ENCODE results near the gene URB1. TPM values are rescaled to one million over a fixed set of nuclear protein-coding genes. Genes with fewer than 3 reads are reported as not detected.

The URB1 gene
- polyA plus RNA-seq, 1 of the 3 experiments (the other 2 are of a cell fraction): 9.9 TPM

GRCh38 chr21:32322103-32322502 lies 70.7 kb downstream of the URB1 start:
- no peak overlapping the region for H3K4me2 ChIP-seq
- no peak for TF ChIP-seq NFIC (IDR thresholded peaks at IDR 0.05; ENCODE audit: borderline replicate concordance)
- no peak for TF ChIP-seq ZBTB33 (IDR thresholded peaks at IDR 0.05; ENCODE audit: borderline replicate concordance, low read depth)
- no peak for TF ChIP-seq USF1 (IDR thresholded peaks at IDR 0.05; ENCODE audit: borderline replicate concordance, low read depth)
- TF ChIP-seq USF2 (IDR thresholded peaks at IDR 0.05; ENCODE audit: borderline replicate concordance, low read depth, low read length): no peak
- TF ChIP-seq MEF2A (IDR thresholded peaks at IDR 0.05; ENCODE audit: borderline replicate concordance, low read depth): no peak
- no peak for TF ChIP-seq MAX (IDR thresholded peaks at IDR 0.05; ENCODE audit: low read depth)
- no peak for TF ChIP-seq RAD21 (IDR thresholded peaks at IDR 0.05; ENCODE audit: low read length)
- no peak for TF ChIP-seq REST (IDR thresholded peaks at IDR 0.05; ENCODE audit: low read depth, low read length)
- TF ChIP-seq FOSL2 (IDR thresholded peaks at IDR 0.05; ENCODE audit: borderline replicate concordance, low read depth): no peak
- no peak for TF ChIP-seq FOXJ3 (CRISPR knock-in tag; IDR thresholded peaks at IDR 0.05)
- TF ChIP-seq RCOR1 (IDR thresholded peaks at IDR 0.05; ENCODE audit: low read length): no peak
- TF ChIP-seq YY1 (IDR thresholded peaks at IDR 0.05; ENCODE audit: low read depth): no peak
- no peak for TF ChIP-seq RXRA (IDR thresholded peaks at IDR 0.05; ENCODE audit: borderline replicate concordance, low read depth)
- no peak for TF ChIP-seq SIN3A (IDR thresholded peaks at IDR 0.05; ENCODE audit: borderline replicate concordance, low read depth, low read length)
- H3K9me3 ChIP-seq: no peaks in the 10 kb centered on the region
- no peaks in the 10 kb centered on the region for H3K27me3 ChIP-seq (ENCODE audit: insufficient read depth)
- H3K36me3 ChIP-seq (replicated peaks in 1 of 2; ENCODE audit: control insufficient read depth in 1 of 2, insufficient read depth in 2 of 2, low read length in 1 of 2): peaks cover 89 to 100% of the 10 kb centered on the region in 2 experiments
- no peaks in the 10 kb centered on the region for H3F3A ChIP-seq (replicated peaks; ENCODE audit: insufficient read depth)
- peaks cover 38% of the 10 kb centered on the region; the same call in 1 of the 2 replicates for H3K79me2 ChIP-seq (ENCODE audit: insufficient read depth)
- no peaks in the 10 kb centered on the region for H4K20me1 ChIP-seq (ENCODE audit: insufficient read depth)
- CTCF ChIA-PET: interaction anchor here (0.6 kb wide), 1 partner anchor 10 kb away, joined by 3 read pairs; no protein-coding TSS in a partner anchor
- no peak overlapping the region for H3K4me3 ChIP-seq (ENCODE audit: low read depth in 2 of 2, low read length in 1 of 2)
- no peak for DNase-seq
- H3K9ac ChIP-seq: no peak overlapping the region
- no peak overlapping the region for H2AFZ ChIP-seq (ENCODE audit: low read depth)
- WGBS (ENCODE audit: low lambda C conversion rate): 81% methylated on average over 12 of the region's 12 CpGs
- POLR2A ChIA-PET: no interaction called here
- H3K9me2 ChIP-seq: no peaks in the 10 kb centered on the region
- H3K27ac ChIP-seq (ENCODE audit: low read depth in 2 of 2, low read length in 1 of 2): no peak overlapping the region
- no peaks in the 10 kb centered on the region for H3K4me1 ChIP-seq (ENCODE audit: control insufficient read depth in 1 of 2, insufficient read depth in 2 of 2, low read depth in 1 of 2, low read length in 1 of 2)
